ENCODE results near the gene CPT1C.

The CPT1C gene

DNA sequence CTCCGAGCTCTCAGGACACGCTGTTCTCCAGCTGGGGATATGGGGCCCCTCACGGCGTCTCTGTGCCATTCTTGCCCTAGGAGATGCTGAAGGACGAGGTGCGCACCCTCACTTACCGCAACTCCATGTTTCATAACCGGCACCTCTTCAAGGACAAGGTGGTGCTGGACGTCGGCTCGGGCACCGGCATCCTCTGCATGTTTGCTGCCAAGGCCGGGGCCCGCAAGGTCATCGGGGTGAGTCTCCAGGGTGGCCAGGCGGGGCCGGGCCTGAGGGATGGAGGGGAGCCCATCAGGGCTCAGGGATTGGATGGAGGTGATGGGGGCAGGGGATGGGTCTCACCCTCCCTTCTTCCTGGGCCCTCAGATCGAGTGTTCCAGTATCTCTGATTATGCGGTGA is 9.1 kb upstream of the CPT1C start:
- peaks cover 0 to 45% (median 39%) of the 10 kb centered on the region in 5 donors for H3K36me3 ChIP-seq (ENCODE audit: control insufficient read depth in 5 of 5, insufficient read depth in 5 of 5, low read length in 5 of 5)

GRCh38 chr19:49682274-49682673 is 8.6 kb upstream of the CPT1C start:
- no peak overlapping the region for H3K4me3 ChIP-seq (ENCODE audit: low read depth in 1 of 5, low read length in 5 of 5)
- H3K9me3 ChIP-seq (ENCODE audit: control insufficient read depth in 5 of 5, low read length in 5 of 5) = no peaks in the 10 kb centered on the region
- H3K36me3 ChIP-seq (ENCODE audit: control insufficient read depth in 5 of 5, insufficient read depth in 5 of 5, low read length in 5 of 5) = peaks cover 0 to 49% (median 42%) of the 10 kb centered on the region in 5 donors
- H3K4me1 ChIP-seq (ENCODE audit: control insufficient read depth in 5 of 5, insufficient read depth in 5 of 5, low read length in 5 of 5) = peaks cover 1 to 54% (median 36%) of the 10 kb centered on the region in 5 donors
- peaks cover 0 to 2% (median 0%) of the 10 kb centered on the region in 5 donors for H3K27me3 ChIP-seq (ENCODE audit: control insufficient read depth in 5 of 5, insufficient read depth in 4 of 5, low read length in 5 of 5)
- H3K27ac ChIP-seq (ENCODE audit: low read depth, low read length) = no peak overlapping the region
- peak overlapping the region in 1 of 5 donors; percentile 26 for H3K9ac ChIP-seq (ENCODE audit: low read length in 5 of 5)

More for the DNA sequence above, 9.1 kb upstream of the CPT1C start:
- H3K9me3 ChIP-seq (ENCODE audit: control insufficient read depth in 5 of 5, low read length in 5 of 5) = no peaks in the 10 kb centered on the region
- peaks cover 2 to 52% (median 36%) of the 10 kb centered on the region in 5 donors for H3K4me1 ChIP-seq (ENCODE audit: control insufficient read depth in 5 of 5, insufficient read depth in 5 of 5, low read length in 5 of 5)
- H3K4me3 ChIP-seq (ENCODE audit: low read depth in 1 of 5, low read length in 5 of 5) = no peak overlapping the region
- no peak overlapping the region for H3K27ac ChIP-seq (ENCODE audit: low read depth, low read length)
- H3K27me3 ChIP-seq (ENCODE audit: control insufficient read depth in 5 of 5, insufficient read depth in 4 of 5, low read length in 5 of 5) = peaks cover 0 to 2% (median 0%) of the 10 kb centered on the region in 5 donors
- H3K9ac ChIP-seq (ENCODE audit: low read length in 5 of 5) = no peak overlapping the region

DNA sequence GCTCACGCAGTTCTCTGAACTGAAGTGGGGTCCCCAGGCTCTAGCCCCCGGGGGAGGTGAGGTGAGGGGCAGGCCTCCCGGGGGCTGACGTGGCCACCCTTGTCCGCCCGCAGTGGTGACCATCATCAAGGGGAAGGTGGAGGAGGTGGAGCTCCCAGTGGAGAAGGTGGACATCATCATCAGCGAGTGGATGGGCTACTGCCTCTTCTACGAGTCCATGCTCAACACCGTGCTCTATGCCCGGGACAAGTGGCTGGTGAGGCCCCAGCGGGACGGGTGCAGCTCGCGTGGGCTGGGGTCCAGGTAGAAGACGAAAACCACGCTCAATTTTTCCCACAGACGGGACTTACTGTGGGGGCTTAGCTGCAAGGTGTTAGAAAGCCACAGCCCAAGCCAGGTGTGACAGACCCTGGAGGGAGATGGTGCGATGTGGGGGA is 7.1 kb upstream of the CPT1C start:
- Histone ChIP-seq H3K9ac (ENCODE audit: low read length in 5 of 5) (no peak overlapping the region), H3K9me3 (ENCODE audit: control insufficient read depth in 5 of 5, low read length in 5 of 5) (no peaks in the 10 kb centered on the region), H3K36me3 (ENCODE audit: control insufficient read depth in 5 of 5, insufficient read depth in 5 of 5, low read length in 5 of 5) (peaks cover 0 to 57% (median 49%) of the 10 kb centered on the region in 5 donors), H3K27ac (ENCODE audit: low read depth, low read length) (no peak overlapping the region), H3K4me1 (ENCODE audit: control insufficient read depth in 5 of 5, insufficient read depth in 5 of 5, low read length in 5 of 5) (peaks cover 3 to 55% (median 30%) of the 10 kb centered on the region in 5 donors), H3K27me3 (ENCODE audit: control insufficient read depth in 5 of 5, insufficient read depth in 4 of 5, low read length in 5 of 5) (peaks cover 0 to 6% (median 0%) of the 10 kb centered on the region in 5 donors), H3K4me3 (ENCODE audit: low read depth in 1 of 5, low read length in 5 of 5) (no peak overlapping the region)

GRCh38 chr19:49684251-49684982 is 6.5 kb upstream of the CPT1C start:
- peaks cover 0 to 57% (median 49%) of the 10 kb centered on the region in 5 donors for H3K36me3 ChIP-seq (ENCODE audit: control insufficient read depth in 5 of 5, insufficient read depth in 5 of 5, low read length in 5 of 5)

DNA sequence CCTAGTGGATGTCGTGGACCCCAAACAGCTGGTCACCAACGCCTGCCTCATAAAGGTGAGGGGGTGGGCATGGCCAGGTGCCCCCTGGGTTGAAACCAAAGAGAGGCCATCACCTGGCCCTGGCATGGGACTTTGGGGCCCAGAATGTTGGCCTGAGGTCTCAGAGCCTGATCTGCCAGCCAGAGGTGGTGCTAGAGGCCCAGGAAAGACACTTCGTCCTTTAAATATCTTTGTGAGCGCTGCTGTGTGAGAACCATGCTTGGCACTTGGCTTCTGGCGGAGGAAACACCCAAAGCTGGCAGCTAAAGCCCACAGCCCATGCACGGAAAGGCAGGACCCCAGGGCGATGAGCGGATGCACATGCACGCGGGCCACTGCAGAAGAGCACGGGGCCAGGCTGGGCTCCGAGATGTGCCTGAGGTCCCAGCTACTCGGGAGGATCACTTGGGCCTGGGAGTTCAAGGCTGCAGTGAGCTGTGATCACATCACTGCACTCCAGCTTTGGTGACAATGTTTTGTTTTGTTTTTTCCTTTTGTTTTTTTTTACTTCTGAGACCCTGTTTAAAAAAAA is 5.8 kb upstream of the CPT1C start:
- Histone ChIP-seq H3K27me3 (ENCODE audit: control insufficient read depth in 5 of 5, insufficient read depth in 4 of 5, low read length in 5 of 5) (peaks cover 5 to 18% (median 10%) of the 10 kb centered on the region in 5 donors), H3K9ac (ENCODE audit: low read length in 5 of 5) (no peak overlapping the region), H3K36me3 (ENCODE audit: control insufficient read depth in 5 of 5, insufficient read depth in 5 of 5, low read length in 5 of 5) (peaks cover 0 to 57% (median 49%) of the 10 kb centered on the region in 5 donors), H3K4me3 (ENCODE audit: low read depth in 1 of 5, low read length in 5 of 5) (no peak overlapping the region), H3K4me1 (ENCODE audit: control insufficient read depth in 5 of 5, insufficient read depth in 5 of 5, low read length in 5 of 5) (peaks cover 4 to 57% (median 41%) of the 10 kb centered on the region in 5 donors), H3K27ac (ENCODE audit: low read depth, low read length) (no peak overlapping the region), H3K9me3 (ENCODE audit: control insufficient read depth in 5 of 5, low read length in 5 of 5) (no peaks in the 10 kb centered on the region)

More at GRCh38 chr19:49684251-49684982, 6.5 kb upstream of the CPT1C start:
- H3K9me3 ChIP-seq (ENCODE audit: control insufficient read depth in 5 of 5, low read length in 5 of 5) = no peaks in the 10 kb centered on the region
- H3K9ac ChIP-seq (ENCODE audit: low read length in 5 of 5) = no peak overlapping the region
- peaks cover 2 to 12% (median 6%) of the 10 kb centered on the region in 5 donors for H3K27me3 ChIP-seq (ENCODE audit: control insufficient read depth in 5 of 5, insufficient read depth in 4 of 5, low read length in 5 of 5)
- H3K27ac ChIP-seq (ENCODE audit: low read depth, low read length) = no peak overlapping the region
- no peak overlapping the region for H3K4me3 ChIP-seq (ENCODE audit: low read depth in 1 of 5, low read length in 5 of 5)
- H3K4me1 ChIP-seq (ENCODE audit: control insufficient read depth in 5 of 5, insufficient read depth in 5 of 5, low read length in 5 of 5) = peaks cover 4 to 56% (median 35%) of the 10 kb centered on the region in 5 donors

DNA sequence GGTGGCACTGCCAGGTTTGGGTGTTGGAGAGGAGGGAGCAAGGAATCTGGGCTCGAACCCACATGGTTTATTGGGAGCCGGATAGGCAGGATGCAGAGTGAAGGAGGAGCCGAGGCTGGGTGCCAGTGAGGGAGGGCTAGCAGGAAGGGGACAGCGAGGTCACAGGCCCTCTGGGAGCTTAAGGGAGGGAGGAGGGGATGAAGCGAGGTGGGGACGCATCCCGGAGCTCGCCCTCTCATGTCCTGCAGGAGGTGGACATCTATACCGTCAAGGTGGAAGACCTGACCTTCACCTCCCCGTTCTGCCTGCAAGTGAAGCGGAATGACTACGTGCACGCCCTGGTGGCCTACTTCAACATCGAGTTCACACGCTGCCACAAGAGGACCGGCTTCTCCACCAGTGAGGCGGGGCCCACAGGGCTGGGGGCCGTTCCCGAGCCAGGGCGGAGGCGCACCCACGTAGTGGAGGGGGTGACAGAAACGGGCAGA is 5.0 kb upstream of the CPT1C start:
- no peak overlapping the region for H3K4me3 ChIP-seq (ENCODE audit: low read depth in 1 of 5, low read length in 5 of 5)
- no peak overlapping the region for H3K9ac ChIP-seq (ENCODE audit: low read length in 5 of 5)
- H3K27me3 ChIP-seq (ENCODE audit: control insufficient read depth in 5 of 5, insufficient read depth in 4 of 5, low read length in 5 of 5) = peaks cover 9 to 25% (median 12%) of the 10 kb centered on the region in 5 donors
- peaks cover 0 to 57% (median 49%) of the 10 kb centered on the region in 5 donors for H3K36me3 ChIP-seq (ENCODE audit: control insufficient read depth in 5 of 5, insufficient read depth in 5 of 5, low read length in 5 of 5)
- H3K9me3 ChIP-seq (ENCODE audit: control insufficient read depth in 5 of 5, low read length in 5 of 5) = no peaks in the 10 kb centered on the region
- H3K27ac ChIP-seq (ENCODE audit: low read depth, low read length) = no peak overlapping the region
- H3K4me1 ChIP-seq (ENCODE audit: control insufficient read depth in 5 of 5, insufficient read depth in 5 of 5, low read length in 5 of 5) = peaks cover 7 to 57% (median 41%) of the 10 kb centered on the region in 5 donors

DNA sequence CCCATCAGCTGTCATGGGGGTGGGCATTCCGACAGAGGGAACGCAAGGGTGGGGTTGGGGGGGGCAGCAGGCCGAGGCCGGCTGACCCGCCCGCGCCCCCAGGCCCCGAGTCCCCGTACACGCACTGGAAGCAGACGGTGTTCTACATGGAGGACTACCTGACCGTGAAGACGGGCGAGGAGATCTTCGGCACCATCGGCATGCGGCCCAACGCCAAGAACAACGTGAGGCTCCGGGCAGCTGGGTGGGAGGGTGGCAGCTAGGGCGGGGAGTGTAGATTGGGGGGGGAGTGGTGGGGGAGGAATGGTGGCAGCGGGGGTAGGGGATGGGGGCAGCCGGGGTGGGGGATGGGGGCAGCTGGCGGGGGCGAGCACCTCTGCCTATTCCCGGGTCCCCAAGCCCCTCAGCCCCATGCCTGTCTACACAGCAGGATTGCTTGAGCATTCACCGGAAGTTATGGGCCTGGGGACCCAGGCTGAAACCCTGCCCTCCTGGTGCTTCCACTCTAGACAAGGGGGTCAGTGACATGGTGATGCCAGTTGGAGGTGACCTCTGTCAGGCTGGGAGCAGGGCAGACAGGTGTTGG is 4.3 kb upstream of the CPT1C start:
- peaks cover 10 to 32% (median 19%) of the 10 kb centered on the region in 5 donors for H3K27me3 ChIP-seq (ENCODE audit: control insufficient read depth in 5 of 5, insufficient read depth in 4 of 5, low read length in 5 of 5)
- peaks cover 0 to 57% (median 49%) of the 10 kb centered on the region in 5 donors for H3K36me3 ChIP-seq (ENCODE audit: control insufficient read depth in 5 of 5, insufficient read depth in 5 of 5, low read length in 5 of 5)
- no peak overlapping the region for H3K9ac ChIP-seq (ENCODE audit: low read length in 5 of 5)
- H3K27ac ChIP-seq (ENCODE audit: low read depth, low read length) = no peak overlapping the region
- H3K4me3 ChIP-seq (ENCODE audit: low read depth in 1 of 5, low read length in 5 of 5) = no peak overlapping the region
- peaks cover 7 to 61% (median 46%) of the 10 kb centered on the region in 5 donors for H3K4me1 ChIP-seq (ENCODE audit: control insufficient read depth in 5 of 5, insufficient read depth in 5 of 5, low read length in 5 of 5)
- no peaks in the 10 kb centered on the region for H3K9me3 ChIP-seq (ENCODE audit: control insufficient read depth in 5 of 5, low read length in 5 of 5)

- H3K27ac ChIP-seq (ENCODE audit: low read depth, low read length) = no peak overlapping the region
- peaks cover 7 to 58% (median 41%) of the 10 kb centered on the region in 5 donors for H3K4me1 ChIP-seq (ENCODE audit: control insufficient read depth in 5 of 5, insufficient read depth in 5 of 5, low read length in 5 of 5)
- no peaks in the 10 kb centered on the region for H3K9me3 ChIP-seq (ENCODE audit: control insufficient read depth in 5 of 5, low read length in 5 of 5)
- peaks cover 0 to 51% (median 43%) of the 10 kb centered on the region in 5 donors for H3K36me3 ChIP-seq (ENCODE audit: control insufficient read depth in 5 of 5, insufficient read depth in 5 of 5, low read length in 5 of 5)
- H3K9ac ChIP-seq (ENCODE audit: low read length in 5 of 5) = no peak overlapping the region
- peaks cover 10 to 33% (median 21%) of the 10 kb centered on the region in 5 donors for H3K27me3 ChIP-seq (ENCODE audit: control insufficient read depth in 5 of 5, insufficient read depth in 4 of 5, low read length in 5 of 5)
- H3K4me3 ChIP-seq (ENCODE audit: low read depth in 1 of 5, low read length in 5 of 5) = peak overlapping the region in 1 of 5 donors; percentile 65
Observed at GRCh38 chr19:49687150-49687549, 3.8 kb upstream of the CPT1C start.

DNA sequence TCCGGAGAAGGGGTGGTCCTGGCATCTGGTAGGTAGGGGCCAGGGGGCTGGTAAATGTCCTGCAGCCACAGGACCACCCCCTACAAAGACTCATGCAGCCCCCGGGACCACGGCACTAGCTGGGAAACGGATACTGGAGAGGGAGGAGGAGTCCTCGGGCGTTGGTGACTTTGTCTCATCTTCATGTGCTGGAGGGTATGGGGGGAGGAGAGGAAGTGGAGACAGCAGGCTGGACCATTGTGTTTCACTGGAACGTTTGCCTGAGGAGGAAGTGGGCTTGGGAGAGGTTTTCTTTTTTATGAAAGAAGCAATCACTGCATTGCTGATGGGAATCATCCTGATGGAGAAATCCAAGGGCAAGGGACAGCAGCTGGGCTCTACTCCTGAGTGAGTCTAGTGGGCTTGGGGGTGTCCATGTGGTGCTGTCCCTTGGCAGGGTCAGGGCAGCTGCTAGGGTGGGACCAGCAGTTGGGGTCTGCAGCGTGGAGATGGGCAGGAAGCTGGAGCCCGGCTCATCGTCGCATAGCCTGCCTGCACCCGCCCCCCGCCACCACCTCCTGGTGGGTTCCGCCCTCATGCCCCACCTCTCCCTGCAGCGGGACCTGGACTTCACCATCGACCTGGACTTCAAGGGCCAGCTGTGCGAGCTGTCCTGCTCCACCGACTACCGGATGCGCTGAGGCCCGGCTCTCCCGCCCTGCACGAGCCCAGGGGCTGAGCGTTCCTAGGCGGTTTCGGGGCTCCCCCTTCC is 3.2 kb upstream of the CPT1C start:
- Histone ChIP-seq H3K4me1 (ENCODE audit: control insufficient read depth in 5 of 5, insufficient read depth in 5 of 5, low read length in 5 of 5) (peaks cover 7 to 58% (median 40%) of the 10 kb centered on the region in 5 donors), H3K27me3 (ENCODE audit: control insufficient read depth in 5 of 5, insufficient read depth in 4 of 5, low read length in 5 of 5) (peaks cover 10 to 33% (median 21%) of the 10 kb centered on the region in 5 donors), H3K4me3 (ENCODE audit: low read depth in 1 of 5, low read length in 5 of 5) (peak overlapping the region in 2 of 5 donors; percentile 24 to 65), H3K9ac (ENCODE audit: low read length in 5 of 5) (no peak overlapping the region), H3K36me3 (ENCODE audit: control insufficient read depth in 5 of 5, insufficient read depth in 5 of 5, low read length in 5 of 5) (peaks cover 0 to 46% (median 39%) of the 10 kb centered on the region in 5 donors), H3K27ac (ENCODE audit: low read depth, low read length) (no peak overlapping the region), H3K9me3 (ENCODE audit: control insufficient read depth in 5 of 5, low read length in 5 of 5) (no peaks in the 10 kb centered on the region)
